ENCODE measurements around the gene ERICH3. TPM values are rescaled to one million over a fixed set of nuclear protein-coding genes. Genes with fewer than 3 reads are reported as not detected.

The ERICH3 gene
- total and polyA plus RNA-seq, 8 donors: under 0.01 to 0.68 (median 0.13) TPM

GRCh38 chr1:74689621-74690363, 16.2 kb upstream of the ERICH3 start:
- H3K36me3 ChIP-seq: no peaks in the 10 kb centered on the region
- DNase-seq (peak in 3 of 6 donors; percentile 27 to 58 (median 28)), ATAC-seq (peak; percentile 64 to 87 (median 86))

DNA sequence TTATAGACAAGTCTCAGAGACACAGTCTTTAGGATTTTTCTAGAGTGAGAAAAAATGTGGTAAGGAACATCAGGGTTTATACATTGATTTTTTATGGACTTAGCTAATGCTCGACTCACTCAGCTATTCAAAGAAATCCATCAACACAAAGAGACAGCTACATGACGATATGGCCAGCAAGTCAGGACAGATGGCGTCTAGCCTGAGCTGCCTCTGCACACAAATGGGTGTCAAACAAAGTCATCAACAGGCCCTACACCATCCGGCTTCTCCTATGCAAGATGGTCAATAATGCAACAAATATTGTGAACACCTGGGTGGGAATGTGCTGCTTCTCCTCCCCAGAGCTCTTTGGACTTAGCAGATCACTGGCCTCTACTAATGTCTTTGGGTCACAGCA, 13.3 kb upstream of the ERICH3 start:
- H3K27me3 ChIP-seq: no peaks in the 10 kb centered on the region
- ATAC-seq: no peak
- H3K4me1 ChIP-seq: peaks cover 0 to 7% (median 3%) of the 10 kb centered on the region in 3 donors
- no peak for TF ChIP-seq CTCF (IDR thresholded peaks at IDR 0.05)
- FAIRE-seq: no peak
- no peak overlapping the region for H3K4me3 ChIP-seq
- WGBS, 2 donors: 58 to 64% methylated on average over 4 of the region's 4 CpGs
- DNase-seq: no peak
- no peak overlapping the region for H3K27ac ChIP-seq
- intact Hi-C loops (cut with DNase I): no loop called here
- no peaks in the 10 kb centered on the region for H3K9me3 ChIP-seq
- no peaks in the 10 kb centered on the region for H3K36me3 ChIP-seq

More at GRCh38 chr1:74689621-74690363, 16.2 kb upstream of the ERICH3 start:
- H3K4me3 ChIP-seq: no peak overlapping the region
- intact Hi-C loops (cut with DNase I): no loop called here
- WGBS, 2 donors: 16 to 20% methylated on average over 5 of the region's 5 CpGs
- peak; percentile 64 to 82 (median 79) for TF ChIP-seq CTCF (IDR thresholded peaks at IDR 0.05)
- peak; percentile 78 for FAIRE-seq
- H3K4me1 ChIP-seq: peaks cover 0 to 7% (median 3%) of the 10 kb centered on the region in 3 donors
- no peak overlapping the region for H3K27ac ChIP-seq
- H3K27me3 ChIP-seq: no peaks in the 10 kb centered on the region
- no peaks in the 10 kb centered on the region for H3K9me3 ChIP-seq

- ATAC-seq (no peak), FAIRE-seq (no peak), DNase-seq (no peak)
- 86 to 90% methylated on average over 2 of the region's 2 CpGs for WGBS, 2 donors
- Histone ChIP-seq H3K4me1 (no peaks in the 10 kb centered on the region), H3K36me3 (no peaks in the 10 kb centered on the region), H3K27ac (no peak overlapping the region), H3K27me3 (no peaks in the 10 kb centered on the region), H3K4me3 (no peak overlapping the region), H3K9me3 (no peaks in the 10 kb centered on the region)
- TF ChIP-seq CTCF (IDR thresholded peaks at IDR 0.05): no peak
- intact Hi-C loops (cut with DNase I): no loop called here
Observed at GRCh38 chr1:74684301-74684700, 10.7 kb upstream of the ERICH3 start.

DNA sequence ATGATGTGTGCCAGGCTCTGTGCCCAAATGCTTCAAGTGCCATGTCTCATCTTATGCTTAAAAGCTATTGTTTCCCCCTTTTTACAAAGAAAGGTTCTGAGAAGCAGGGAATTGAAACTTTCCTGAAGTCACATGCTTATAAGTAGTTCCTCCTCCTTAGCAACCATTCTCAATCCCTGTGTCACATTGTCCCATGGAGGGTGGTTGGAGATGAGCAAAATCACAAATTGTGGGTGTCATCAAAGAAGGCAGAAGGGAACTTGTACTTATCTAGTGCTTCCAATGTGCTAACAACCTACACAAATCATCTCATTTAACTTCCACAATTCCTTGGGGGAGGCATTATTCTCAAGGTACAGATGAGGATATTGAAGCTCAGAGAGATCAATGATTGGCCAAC, 10.1 kb upstream of the ERICH3 start:
- no peak overlapping the region for H3K27ac ChIP-seq
- ATAC-seq (no peak), DNase-seq (no peak), FAIRE-seq (no peak)
- H3K4me3 ChIP-seq: no peak overlapping the region
- intact Hi-C loops (cut with DNase I): no loop called here
- H3K9me3 ChIP-seq: no peaks in the 10 kb centered on the region
- no peak for TF ChIP-seq CTCF (IDR thresholded peaks at IDR 0.05)
- no peaks in the 10 kb centered on the region for H3K27me3 ChIP-seq
- no peaks in the 10 kb centered on the region for H3K4me1 ChIP-seq
- H3K36me3 ChIP-seq: no peaks in the 10 kb centered on the region

- Histone ChIP-seq H3K4me1 (no peaks in the 10 kb centered on the region), H3K27me3 (no peaks in the 10 kb centered on the region), H3K9me3 (no peaks in the 10 kb centered on the region), H3K4me3 (no peak overlapping the region), H3K36me3 (no peaks in the 10 kb centered on the region), H3K27ac (no peak overlapping the region)
- intact Hi-C loops (cut with DNase I): no loop called here
- no peak for DNase-seq
- 71 to 85% methylated on average over 2 of the region's 2 CpGs for WGBS, 2 donors
- TF ChIP-seq CTCF (IDR thresholded peaks at IDR 0.05): no peak
- no peak for FAIRE-seq
- no peak for ATAC-seq
Observed at GRCh38 chr1:74681851-74682250, 8.3 kb upstream of the ERICH3 start.
